Testis (tissue), 2 donors: ENCODE data around the gene COX19.

ENCODE experiments used
- CTCF ChIP-seq, 3 experiments: fragments of 450-650 bp in 2 of 3; fragments of 200-600 bp in 1 of 3; sonication (generic) in 1 of 3; IDR thresholded peaks; one replicate each; pipeline ENCODE4 v1.5.1; 2016 to 2019; ENCODE audit warnings: antibody characterized with exemption in 3 of 3, mild to moderate bottlenecking in 2 of 3, moderate library complexity in 1 of 3
- POLR2A ChIP-seq: fragments of 450-650 bp; IDR thresholded peaks from one replicate; pipeline ENCODE4 v1.6.1; 2017; ENCODE audit warnings: antibody characterized with exemption, mild to moderate bottlenecking, moderate library complexity

DNA sequence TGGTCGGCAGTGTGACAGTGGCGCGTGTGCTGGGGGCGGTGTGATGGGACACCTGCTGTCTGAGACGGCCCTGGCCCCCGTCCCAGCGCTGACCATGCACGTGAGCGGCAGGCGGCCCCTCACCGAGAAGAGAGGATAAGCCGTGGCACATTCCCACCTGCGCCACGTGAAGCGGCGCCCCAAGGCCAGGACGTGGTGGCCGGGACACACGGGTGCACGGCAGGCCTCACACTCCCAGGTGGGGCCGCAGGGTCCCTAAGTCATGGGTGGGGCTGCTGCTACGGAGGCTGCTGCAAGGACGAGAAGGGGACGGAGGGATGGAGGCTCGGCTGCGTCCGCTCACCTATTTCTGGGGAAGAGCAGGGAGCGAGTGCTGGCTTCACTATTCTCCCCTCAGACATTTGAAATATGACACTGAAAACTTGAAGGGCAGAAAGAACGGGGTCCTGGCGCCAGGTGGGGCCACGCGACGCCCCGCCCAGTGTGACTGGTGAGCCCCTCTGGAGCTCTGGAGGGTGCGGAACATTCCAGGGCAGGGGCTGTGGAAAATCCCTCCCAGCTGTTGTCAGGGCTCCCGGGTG, 15.1 kb upstream of the COX19 start:
- TF ChIP-seq CTCF (IDR thresholded peaks at IDR 0.05) (no peak), POLR2A (no peak)
